HepG2 (cell line): Measurements from ENCODE around the gene ROBO3.

Experiments used
- ATF7 ChIP-seq, 2 experiments: fragments of 450-650 bp in 1 of 2; sonication (generic) in 1 of 2; formaldehyde crosslinking in 1 of 2; IDR thresholded peaks; 2 replicates each; pipeline versions ENCODE4 v1.4.0 to v1.6.1; 2016 to 2020; ENCODE audit warnings: antibody characterized with exemption in 1 of 2, mild to moderate bottlenecking in 1 of 2, missing genetic modification reagents in 1 of 2
- BCLAF1 ChIP-seq: fragments of 450-650 bp; IDR thresholded peaks from 2 replicates; pipeline ENCODE4 v1.6.1; 2017; ENCODE audit warnings: mild to moderate bottlenecking
- GZF1 ChIP-seq: sonication (generic); formaldehyde crosslinking; IDR thresholded peaks from 2 replicates; pipeline ENCODE4 v1.5.1; 2020; ENCODE audit warnings: mild to moderate bottlenecking, missing genetic modification reagents
- KDM6A ChIP-seq: IDR thresholded peaks from 2 replicates; pipeline ENCODE4 v1.6.1; 2016; ENCODE audit warnings: low read depth
- POLR2A ChIP-seq, 2 experiments: IDR thresholded peaks; 2 replicates each; pipeline ENCODE4 v1.6.1; 2011; ENCODE audit warnings: low read depth in 2 of 2, low read length in 2 of 2, mild to moderate bottlenecking in 1 of 2, moderate library complexity in 1 of 2; ENCODE audit not compliant: insufficient read depth in 1 of 2
- ZFP62 ChIP-seq: sonication (generic); formaldehyde crosslinking; IDR thresholded peaks from 2 replicates; pipeline ENCODE4 v1.4.0; 2020; ENCODE audit warnings: missing genetic modification reagents
- ZNF512 ChIP-seq: sonication (generic); formaldehyde crosslinking; IDR thresholded peaks from 2 replicates; pipeline ENCODE4 v1.4.0; 2020; ENCODE audit warnings: mild to moderate bottlenecking, missing genetic modification reagents
- TF ChIP-seq, protein P1 (sequence below): sonication (generic); formaldehyde crosslinking; IDR thresholded peaks from 2 replicates; pipeline ENCODE4 v1.5.0; 2020; ENCODE audit warnings: mild to moderate bottlenecking, missing genetic modification reagents, moderate library complexity

GRCh38 chr11:124841201-124841600 lies 24.0 kb upstream of the ROBO3 start:
- TF ChIP-seq KDM6A, result no peak
- no peak for TF ChIP-seq POLR2A (IDR thresholded peaks at IDR 0.05; ENCODE audit: insufficient read depth in 1 of 2, low read depth in 2 of 2, low read length in 2 of 2)
- TF ChIP-seq ATF7 (IDR thresholded peaks at IDR 0.05), result no peak
- no peak for TF ChIP-seq ATF7 (CRISPR knock-in tag; IDR thresholded peaks at IDR 0.05)
- TF ChIP-seq BCLAF1, result no peak
- no peak for TF ChIP-seq ZFP62 (CRISPR knock-in tag)
- TF ChIP-seq GZF1, result no peak
- TF ChIP-seq, protein P1, sequence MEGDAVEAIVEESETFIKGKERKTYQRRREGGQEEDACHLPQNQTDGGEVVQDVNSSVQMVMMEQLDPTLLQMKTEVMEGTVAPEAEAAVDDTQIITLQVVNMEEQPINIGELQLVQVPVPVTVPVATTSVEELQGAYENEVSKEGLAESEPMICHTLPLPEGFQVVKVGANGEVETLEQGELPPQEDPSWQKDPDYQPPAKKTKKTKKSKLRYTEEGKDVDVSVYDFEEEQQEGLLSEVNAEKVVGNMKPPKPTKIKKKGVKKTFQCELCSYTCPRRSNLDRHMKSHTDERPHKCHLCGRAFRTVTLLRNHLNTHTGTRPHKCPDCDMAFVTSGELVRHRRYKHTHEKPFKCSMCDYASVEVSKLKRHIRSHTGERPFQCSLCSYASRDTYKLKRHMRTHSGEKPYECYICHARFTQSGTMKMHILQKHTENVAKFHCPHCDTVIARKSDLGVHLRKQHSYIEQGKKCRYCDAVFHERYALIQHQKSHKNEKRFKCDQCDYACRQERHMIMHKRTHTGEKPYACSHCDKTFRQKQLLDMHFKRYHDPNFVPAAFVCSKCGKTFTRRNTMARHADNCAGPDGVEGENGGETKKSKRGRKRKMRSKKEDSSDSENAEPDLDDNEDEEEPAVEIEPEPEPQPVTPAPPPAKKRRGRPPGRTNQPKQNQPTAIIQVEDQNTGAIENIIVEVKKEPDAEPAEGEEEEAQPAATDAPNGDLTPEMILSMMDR (CRISPR knock-in tag), result no peak
- no peak for TF ChIP-seq ZNF512 (CRISPR knock-in tag)
